ENCODE data around the gene ANKRD7. TPM values are rescaled to one million over a fixed set of nuclear protein-coding genes. Genes with fewer than 3 reads are reported as not detected.

The ANKRD7 gene
- total RNA-seq, 1 experiment from 2014 or later: 2.4 TPM

- H3K4me2 ChIP-seq: no peak overlapping the region
- no peaks in the 10 kb centered on the region for H3K36me3 ChIP-seq (ENCODE audit: low read depth)
- TF ChIP-seq EZH2 (IDR thresholded peaks at IDR 0.05; ENCODE audit: low read depth): no peak
- TF ChIP-seq CTCF (conservative IDR thresholded peaks at IDR 0.05): no peak
- no peaks in the 10 kb centered on the region for H4K20me1 ChIP-seq (ENCODE audit: insufficient read depth)
- DNase-seq: no peak
- H3K9me2 ChIP-seq (ENCODE audit: insufficient read depth): no peaks in the 10 kb centered on the region
- H3K4me3 ChIP-seq: no peak overlapping the region
- no peak overlapping the region for H3K27ac ChIP-seq
- no peaks in the 10 kb centered on the region for H3K9me3 ChIP-seq (ENCODE audit: insufficient read depth, low read depth)
- no peaks in the 10 kb centered on the region for H3K79me2 ChIP-seq (ENCODE audit: low read depth)
- intact Hi-C loops (cut with micrococcal nuclease; ENCODE audit: unreplicated experiment): no loop called here
- BruUV-seq (replicated peaks): no TSS peak
- POLR2A ChIA-PET (ENCODE audit: unreplicated experiment): no interaction called here
- H2AFZ ChIP-seq: no peak overlapping the region
- H3K4me1 ChIP-seq (replicated peaks; ENCODE audit: insufficient read depth): no peaks in the 10 kb centered on the region
- CTCF ChIA-PET: no interaction called here
- no peaks in the 10 kb centered on the region for H3K27me3 ChIP-seq (ENCODE audit: insufficient read depth, low read depth)
- H3F3A ChIP-seq (ENCODE audit: insufficient read depth, low read depth): no peaks in the 10 kb centered on the region
Measured at GRCh38 chr7:118289476-118289875, 65.0 kb downstream of the ANKRD7 start.

Other genes starting within 250 kb of the ANKRD7 start
- 55.0 and 61.5 TPM in 2 replicates for gene LSM8, start 40.5 kb upstream of the ANKRD7 start, total RNA-seq (2021)

All from PC-9 (cell line).